ENCODE data around the gene SLC1A3. TPM values are rescaled to one million over a fixed set of nuclear protein-coding genes. Genes with fewer than 3 reads are reported as not detected.
"Not testable (repeated sequence)": the region's sequence is repeated elsewhere in the genome, so short reads cannot be mapped to it uniquely, and the experiment has no call there.

Gene SLC1A3
- total and polyA plus RNA-seq, 8 donors: 0.76 to 29.7 (median 3.1) TPM

- H3K4me3 ChIP-seq: no peak overlapping the region
- H3K27me3 ChIP-seq: no peaks in the 10 kb centered on the region
- 48 to 62% (median 51%) methylated on average over 4 of the region's 4 CpGs for WGBS, 5 donors
- H3K9me3 ChIP-seq: no peaks in the 10 kb centered on the region
- H3K36me3 ChIP-seq: no peaks in the 10 kb centered on the region
- no peaks in the 10 kb centered on the region for H3K4me1 ChIP-seq
- no peak overlapping the region for H3K27ac ChIP-seq
- TF ChIP-seq CTCF (IDR thresholded peaks at IDR 0.05): no peak
- TF ChIP-seq POLR2A (IDR thresholded peaks at IDR 0.05): no peak
- no peak for TF ChIP-seq EP300 (IDR thresholded peaks at IDR 0.05)
- TF ChIP-seq POLR2AphosphoS5 (IDR thresholded peaks at IDR 0.05): no peak
- intact Hi-C loops (cut with DNase I; ENCODE audit: low total_unique reads): no loop called here
- DNase-seq: no peak
Observed at GRCh38 chr5:36642089-36642488, 35.7 kb downstream of the SLC1A3 start.

- Histone ChIP-seq H3K4me1 (no peaks in the 10 kb centered on the region), H3K4me3 (no peak overlapping the region), H3K27ac (no peak overlapping the region), H3K9me3 (no peaks in the 10 kb centered on the region), H3K36me3 (no peaks in the 10 kb centered on the region), H3K27me3 (no peaks in the 10 kb centered on the region)
- DNase-seq: no peak
- no peak for TF ChIP-seq POLR2AphosphoS5 (IDR thresholded peaks at IDR 0.05)
- no peak for TF ChIP-seq EP300 (IDR thresholded peaks at IDR 0.05)
- TF ChIP-seq CTCF (IDR thresholded peaks at IDR 0.05): no peak
- TF ChIP-seq POLR2A (IDR thresholded peaks at IDR 0.05): no peak
- intact Hi-C loops (cut with DNase I; ENCODE audit: low total_unique reads): no loop called here
- WGBS, 5 donors: 80 to 97% (median 93%) methylated on average over 1 of the region's 1 CpG
Observed at GRCh38 chr5:36643162-36643561, 36.8 kb downstream of the SLC1A3 start.

- not testable (repeated sequence) for H3K9me3 ChIP-seq
- 75 to 90% (median 78%) methylated on average over 5 of the region's 5 CpGs for WGBS, 5 donors
Observed at GRCh38 chr5:36643841-36644240, 37.4 kb downstream of the SLC1A3 start.

GRCh38 chr5:36644727-36645126 lies 38.3 kb downstream of the SLC1A3 start:
- H3K9me3 ChIP-seq: no peaks in the 10 kb centered on the region
- H3K36me3 ChIP-seq: no peaks in the 10 kb centered on the region
- TF ChIP-seq POLR2A (IDR thresholded peaks at IDR 0.05) (no peak), EP300 (IDR thresholded peaks at IDR 0.05) (no peak), CTCF (IDR thresholded peaks at IDR 0.05) (no peak), POLR2AphosphoS5 (IDR thresholded peaks at IDR 0.05) (no peak)
- H3K27ac ChIP-seq: no peak overlapping the region
- H3K4me1 ChIP-seq: no peaks in the 10 kb centered on the region
- WGBS, 5 donors: 84 to 92% (median 85%) methylated on average over 3 of the region's 3 CpGs
- H3K4me3 ChIP-seq: no peak overlapping the region
- intact Hi-C loops (cut with DNase I; ENCODE audit: low total_unique reads): no loop called here
- DNase-seq: no peak
- no peaks in the 10 kb centered on the region for H3K27me3 ChIP-seq

More at GRCh38 chr5:36643841-36644240, 37.4 kb downstream of the SLC1A3 start:
- DNase-seq; H3K36me3 ChIP-seq; H3K4me3 ChIP-seq; H3K27me3 ChIP-seq; H3K4me1 ChIP-seq; intact Hi-C loops (cut with DNase I; ENCODE audit: low total_unique reads); H3K27ac ChIP-seq: not testable (repeated sequence)

- TF ChIP-seq POLR2AphosphoS5 (IDR thresholded peaks at IDR 0.05) (no peak), POLR2A (IDR thresholded peaks at IDR 0.05) (no peak), CTCF (IDR thresholded peaks at IDR 0.05) (no peak), EP300 (IDR thresholded peaks at IDR 0.05) (no peak)
- Histone ChIP-seq H3K4me1 (no peaks in the 10 kb centered on the region), H3K4me3 (no peak overlapping the region), H3K9me3 (no peaks in the 10 kb centered on the region), H3K27me3 (peaks cover 0 to under 1% (median 0%) of the 10 kb centered on the region in 3 donors), H3K27ac (no peak overlapping the region), H3K36me3 (no peaks in the 10 kb centered on the region)
- no peak for DNase-seq
- 75 to 90% (median 87%) methylated on average over 3 of the region's 3 CpGs for WGBS, 5 donors
- intact Hi-C loops (cut with DNase I; ENCODE audit: low total_unique reads): no loop called here
Observed at GRCh38 chr5:36646100-36646499, 39.7 kb downstream of the SLC1A3 start.

All from stomach (tissue), 9 donors.